Mesenchymal stem cell (in vitro differentiated cells and primary cell): Measurements from ENCODE around the gene SCML1.

Source experiments
- DNase-seq: peaks from one replicate; pipeline ENCODE4 v3.0.0-alpha.2; 2013
- H2AFZ ChIP-seq: one replicate; pipeline ENCODE4 v1.6.1; 2013; ENCODE audit warnings: low read depth, mild to moderate bottlenecking, control low read depth, inconsistent platforms, low read length, moderate library complexity
- H2AK5ac ChIP-seq: 2 replicates; pipeline ENCODE4 v1.6.1; 2013; ENCODE audit warnings: low read length, moderate library complexity, mild to moderate bottlenecking, inconsistent platforms; ENCODE audit not compliant: severe bottlenecking
- H2BK120ac ChIP-seq: one replicate; pipeline ENCODE4 v1.6.1; 2013; ENCODE audit warnings: low read depth, mild to moderate bottlenecking, inconsistent platforms, low read length, moderate library complexity
- H2BK12ac ChIP-seq, 2 experiments: one replicate each; pipeline ENCODE4 v1.6.1; 2013; ENCODE audit warnings: inconsistent platforms in 2 of 2, low read length in 2 of 2, mild to moderate bottlenecking in 2 of 2, moderate library complexity in 2 of 2, control low read depth in 1 of 2
- H2BK15ac ChIP-seq: one replicate; pipeline ENCODE4 v1.6.1; 2013; ENCODE audit warnings: mild to moderate bottlenecking, low read depth, inconsistent platforms; ENCODE audit not compliant: poor library complexity, severe bottlenecking
- H2BK5ac ChIP-seq: 2 replicates; pipeline ENCODE4 v1.6.1; 2013; ENCODE audit warnings: low read depth, mild to moderate bottlenecking, low read length, control low read depth, inconsistent platforms; ENCODE audit not compliant: poor library complexity, severe bottlenecking
- H3K14ac ChIP-seq, 2 experiments: one replicate each; pipeline ENCODE4 v1.6.1; 2013; ENCODE audit warnings: inconsistent platforms in 2 of 2, low read length in 2 of 2, control low read depth in 1 of 2, mild to moderate bottlenecking in 1 of 2, moderate library complexity in 1 of 2
- H3K18ac ChIP-seq, 2 experiments: one replicate each; pipeline ENCODE4 v1.6.1; 2013; ENCODE audit warnings: inconsistent platforms in 2 of 2, low read length in 2 of 2, control low read depth in 1 of 2, low read depth in 1 of 2, mild to moderate bottlenecking in 1 of 2
- H3K23ac ChIP-seq, 2 experiments: one replicate each; pipeline ENCODE4 v1.6.1; 2013; ENCODE audit warnings: inconsistent platforms in 2 of 2, low read length in 2 of 2, mild to moderate bottlenecking in 2 of 2, moderate library complexity in 2 of 2, control low read depth in 1 of 2
- H3K27ac ChIP-seq: 2 replicates; pipeline ENCODE4 v1.5.1; 2013; ENCODE audit warnings: mild to moderate bottlenecking, moderate library complexity, low read length, control low read depth, inconsistent platforms; ENCODE audit not compliant: poor library complexity, severe bottlenecking
- H3K27me3 ChIP-seq, 2 experiments: 2 replicates each; pipeline versions ENCODE4 v1.6.1 to v1.7.0; 2013; ENCODE audit warnings: low read length in 2 of 2, mild to moderate bottlenecking in 2 of 2, moderate library complexity in 2 of 2, control low read depth in 1 of 2, inconsistent platforms in 1 of 2; ENCODE audit not compliant: control insufficient read depth in 1 of 2, insufficient read depth in 1 of 2
- H3K36me3 ChIP-seq, 2 experiments: 2 replicates each; pipeline versions ENCODE4 v1.6.1 to v1.7.0; 2013; ENCODE audit warnings: low read length in 2 of 2, control low read depth in 1 of 2, inconsistent platforms in 1 of 2, low read depth in 1 of 2, mild to moderate bottlenecking in 1 of 2; ENCODE audit not compliant: insufficient read depth in 2 of 2, control insufficient read depth in 1 of 2
- H3K4ac ChIP-seq, 2 experiments: one replicate each; pipeline ENCODE4 v1.6.1; 2013; ENCODE audit warnings: inconsistent platforms in 2 of 2, low read length in 2 of 2, mild to moderate bottlenecking in 2 of 2, moderate library complexity in 2 of 2, control low read depth in 1 of 2, low read depth in 1 of 2
- H3K4me1 ChIP-seq: 2 replicates; pipeline ENCODE4 v1.6.1; 2013; ENCODE audit warnings: low read depth, low read length, control low read depth; ENCODE audit not compliant: control insufficient read depth, insufficient read depth
- H3K4me2 ChIP-seq: 2 replicates; pipeline ENCODE4 v1.6.1; 2013; ENCODE audit warnings: low read length, mild to moderate bottlenecking, inconsistent platforms; ENCODE audit not compliant: poor library complexity, severe bottlenecking
- H3K4me3 ChIP-seq, 2 experiments: 2 replicates each; pipeline versions ENCODE4 v1.5.1 to v1.7.0; 2013; ENCODE audit warnings: low read length in 2 of 2, mild to moderate bottlenecking in 2 of 2, control low read depth in 1 of 2, low read depth in 1 of 2; ENCODE audit not compliant: insufficient read depth in 1 of 2
- H3K79me1 ChIP-seq: replicated peaks from 2 replicates; pipeline ENCODE4 v1.6.1; 2013; ENCODE audit warnings: mild to moderate bottlenecking, control low read depth, low read length, inconsistent platforms; ENCODE audit not compliant: poor library complexity, severe bottlenecking
- H3K9ac ChIP-seq: 2 replicates; pipeline ENCODE4 v1.7.0; 2013; ENCODE audit warnings: mild to moderate bottlenecking, low read length, moderate library complexity
- H3K9me3 ChIP-seq: 2 replicates; pipeline ENCODE4 v1.7.0; 2013; ENCODE audit warnings: mild to moderate bottlenecking, low read length; ENCODE audit not compliant: control insufficient read depth
- H4K8ac ChIP-seq: one replicate; pipeline ENCODE4 v1.6.1; 2013; ENCODE audit warnings: inconsistent platforms, mild to moderate bottlenecking, low read length, moderate library complexity
- H4K91ac ChIP-seq: one replicate; pipeline ENCODE4 v1.6.1; 2013; ENCODE audit warnings: mild to moderate bottlenecking, low read length, inconsistent platforms
- WGBS: methylation state at CpG from one replicate; pipeline ENCODE4 v1.1.7; 2013; ENCODE audit warnings: mixed read lengths; 5-methylcytosine and 5-hydroxymethylcytosine counted together

SCML1 gene

DNA sequence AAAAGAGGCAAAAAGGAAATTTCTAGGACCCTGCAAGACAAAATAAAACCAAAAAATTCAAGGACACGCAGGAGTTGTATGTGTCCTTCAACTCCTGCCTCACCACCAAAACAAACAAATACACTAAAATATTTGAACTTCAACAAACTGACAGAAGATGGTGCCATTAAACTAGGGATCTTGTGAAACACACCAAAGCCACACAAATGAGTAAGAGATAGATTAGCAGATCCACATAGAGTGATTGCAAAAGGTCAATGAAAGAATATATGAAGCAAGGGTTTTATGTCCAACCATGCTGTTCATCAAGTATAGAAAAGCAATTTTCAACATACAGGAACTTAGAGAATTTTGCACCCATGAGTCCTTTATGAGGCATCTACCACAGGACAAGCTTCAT, 40.1 kb upstream of the SCML1 start:
- H3K4me3 ChIP-seq, result no peak overlapping the region
- H3K27me3 ChIP-seq, result peaks cover 0 to 6% of the 10 kb centered on the region in 2 experiments
- H3K4me2 ChIP-seq, result no peak overlapping the region
- no peaks in the 10 kb centered on the region for H3K79me1 ChIP-seq
- no peak overlapping the region for H4K91ac ChIP-seq
- H3K4ac ChIP-seq, result no peak overlapping the region
- no peak overlapping the region for H2BK12ac ChIP-seq
- no peak overlapping the region for H2AK5ac ChIP-seq
- WGBS, result 57% methylated on average over 1 of the region's 1 CpG
- no peak overlapping the region for H3K27ac ChIP-seq
- H2BK120ac ChIP-seq, result no peak overlapping the region
- no peak overlapping the region for H2BK5ac ChIP-seq
- peaks cover 0 to 4% of the 10 kb centered on the region in 2 experiments for H3K36me3 ChIP-seq
- H3K9ac ChIP-seq, result no peak overlapping the region
- H3K4me1 ChIP-seq, result peaks cover 5% of the 10 kb centered on the region
- no peak overlapping the region for H3K14ac ChIP-seq
- no peak overlapping the region for H2AFZ ChIP-seq
- no peak overlapping the region for H3K18ac ChIP-seq
- H3K9me3 ChIP-seq, result no peaks in the 10 kb centered on the region
- no peak overlapping the region for H4K8ac ChIP-seq
- H3K23ac ChIP-seq, result no peak overlapping the region
- no peak overlapping the region for H2BK15ac ChIP-seq
- peak; percentile 24 for DNase-seq

DNA sequence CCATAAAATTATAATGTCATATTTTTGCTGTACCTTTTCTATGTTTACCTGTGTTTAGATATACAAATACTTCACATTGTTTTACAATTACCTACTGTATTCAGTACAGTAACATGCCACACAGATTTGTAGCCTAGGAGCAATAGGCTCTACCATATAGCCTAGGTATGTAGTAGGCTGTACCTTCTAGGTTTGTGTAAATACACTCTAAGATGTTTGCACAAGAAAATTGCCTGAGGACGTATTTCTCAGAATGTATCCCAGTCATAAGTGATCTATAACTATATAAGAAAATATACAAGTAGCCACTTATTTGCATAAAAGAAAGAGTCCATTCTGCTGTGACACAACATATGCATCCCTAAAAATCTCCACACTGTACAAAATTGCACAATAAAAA, 36.3 kb upstream of the SCML1 start:
- H2AK5ac ChIP-seq, result no peak overlapping the region
- H3K9me3 ChIP-seq, result no peaks in the 10 kb centered on the region
- H2AFZ ChIP-seq, result no peak overlapping the region
- no peak overlapping the region for H3K9ac ChIP-seq
- H3K4me1 ChIP-seq, result no peaks in the 10 kb centered on the region
- H4K91ac ChIP-seq, result no peak overlapping the region
- no CpG with 5 or more reads among the region's 1 CpG for WGBS
- no peak overlapping the region for H4K8ac ChIP-seq
- no peak overlapping the region for H2BK12ac ChIP-seq
- peaks cover 2% of the 10 kb centered on the region for H3K79me1 ChIP-seq
- H3K4ac ChIP-seq, result no peak overlapping the region
- H3K18ac ChIP-seq, result no peak overlapping the region
- H3K23ac ChIP-seq, result no peak overlapping the region
- no peak for DNase-seq
- H3K4me3 ChIP-seq, result no peak overlapping the region
- no peak overlapping the region for H2BK5ac ChIP-seq
- H3K4me2 ChIP-seq, result no peak overlapping the region
- peaks cover 0 to 2% of the 10 kb centered on the region in 2 experiments for H3K36me3 ChIP-seq
- no peak overlapping the region for H2BK15ac ChIP-seq
- H3K27ac ChIP-seq, result no peak overlapping the region
- H3K27me3 ChIP-seq, result peaks cover 0 to 6% of the 10 kb centered on the region in 2 experiments
- no peak overlapping the region for H2BK120ac ChIP-seq
- no peak overlapping the region for H3K14ac ChIP-seq

DNA sequence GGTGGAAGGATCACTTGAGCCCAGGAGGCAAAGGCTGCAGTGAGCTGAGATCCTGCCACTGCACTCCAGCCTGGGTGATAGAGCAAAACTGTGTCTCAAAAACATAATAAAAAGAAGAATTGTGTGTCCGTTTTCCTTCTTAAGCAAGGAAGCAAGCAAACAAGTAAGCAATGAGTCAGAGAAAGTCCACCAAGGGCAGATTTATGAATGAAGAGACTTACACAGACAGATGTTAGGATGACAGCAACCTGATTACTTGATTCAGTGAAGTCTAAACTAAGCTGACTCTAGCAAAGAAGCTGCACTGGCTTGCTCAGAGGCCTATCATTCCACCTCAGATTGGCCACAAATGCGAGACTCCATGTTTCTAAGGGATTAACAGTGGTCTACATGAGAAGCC, 34.1 kb upstream of the SCML1 start:
- H2BK15ac ChIP-seq, result no peak overlapping the region

DNA sequence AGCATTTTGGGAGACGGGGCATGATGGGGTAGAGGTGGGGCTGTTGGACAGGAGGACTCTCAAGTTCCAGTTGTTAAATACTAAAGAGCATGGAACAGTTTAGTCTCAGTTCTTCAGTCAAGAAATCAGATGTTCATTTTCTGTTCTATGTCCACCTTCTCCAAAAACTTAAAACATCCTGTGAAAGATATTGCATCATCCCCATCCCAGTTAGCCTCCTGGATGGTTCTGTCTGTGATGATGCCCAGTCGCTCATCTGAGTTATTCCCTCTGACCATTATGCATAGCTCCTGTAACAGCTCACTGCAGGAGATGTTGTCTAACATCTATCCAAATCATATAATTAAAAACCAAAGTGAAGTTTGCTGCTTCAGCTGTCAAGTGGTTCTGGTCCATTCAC, 32.1 kb upstream of the SCML1 start:
- H3K4ac ChIP-seq, result no peak overlapping the region
- H3K14ac ChIP-seq, result no peak overlapping the region
- no peak overlapping the region for H3K4me2 ChIP-seq
- H3K18ac ChIP-seq, result no peak overlapping the region
- no peak overlapping the region for H3K9ac ChIP-seq
- no peak overlapping the region for H2BK15ac ChIP-seq
- H3K4me1 ChIP-seq, result no peaks in the 10 kb centered on the region
- H2AFZ ChIP-seq, result no peak overlapping the region
- DNase-seq, result no peak
- no peak overlapping the region for H4K8ac ChIP-seq
- H3K79me1 ChIP-seq, result peaks cover 5% of the 10 kb centered on the region
- H2AK5ac ChIP-seq, result no peak overlapping the region
- H3K27me3 ChIP-seq, result no peaks in the 10 kb centered on the region
- WGBS, result 82% methylated on average over 2 of the region's 2 CpGs
- no peak overlapping the region for H2BK5ac ChIP-seq
- H3K36me3 ChIP-seq, result peaks cover 0 to 6% of the 10 kb centered on the region in 2 experiments
- no peak overlapping the region for H2BK12ac ChIP-seq
- H3K23ac ChIP-seq, result no peak overlapping the region
- H3K9me3 ChIP-seq, result no peaks in the 10 kb centered on the region
- no peak overlapping the region for H4K91ac ChIP-seq
- no peak overlapping the region for H3K4me3 ChIP-seq
- no peak overlapping the region for H3K27ac ChIP-seq
- H2BK120ac ChIP-seq, result no peak overlapping the region

More for the DNA sequence above, 34.1 kb upstream of the SCML1 start:
- Histone ChIP-seq H3K4me3 (no peak overlapping the region), H3K9ac (no peak overlapping the region), H4K8ac (no peak overlapping the region), H3K14ac (no peak overlapping the region), H2BK12ac (no peak overlapping the region), H3K4me2 (no peak overlapping the region), H3K79me1 (peaks cover 2% of the 10 kb centered on the region), H3K36me3 (peaks cover 0 to 2% of the 10 kb centered on the region in 2 experiments), H3K9me3 (no peaks in the 10 kb centered on the region), H2AK5ac (no peak overlapping the region), H4K91ac (no peak overlapping the region), H3K18ac (no peak overlapping the region), H3K27ac (peak overlapping the region; percentile 40), H3K4me1 (no peaks in the 10 kb centered on the region), H3K4ac (no peak overlapping the region), H3K23ac (no peak overlapping the region), H2BK5ac (no peak overlapping the region), H2AFZ (no peak overlapping the region), H2BK120ac (no peak overlapping the region), H3K27me3 (peaks cover 0 to 6% of the 10 kb centered on the region in 2 experiments)
- DNase-seq, result no peak
- WGBS, result 56% methylated on average over 2 of the region's 2 CpGs
